NCI-H345 (cell line): ENCODE data around the gene PYDC1.
A peak's percentile ranks its signal among the peaks of the same experiment; 100 is the strongest.
"Not testable (repeated sequence)": the region's sequence is repeated elsewhere in the genome, so short reads cannot be mapped to it uniquely, and the experiment has no call there.

Source experiments
- DNase-seq: peaks from one replicate; lab custom pipeline; 2025; lab: John Stamatoyannopoulos, UW

The PYDC1 gene

GRCh38 chr16:31221357-31222160, 4.6 kb upstream of the PYDC1 start:
- no peak for DNase-seq

GRCh38 chr16:31219154-31219741, 2.3 kb upstream of the PYDC1 start:
- DNase-seq = no peak

GRCh38 chr16:31217136-31217530, 198 bp upstream of the PYDC1 start:
- DNase-seq = no peak

GRCh38 chr16:31215287-31216162, 1.4 kb downstream of the PYDC1 start:
- peak; percentile 26 for DNase-seq

GRCh38 chr16:31214708-31215286, 2.1 kb downstream of the PYDC1 start:
- peak; percentile 27 for DNase-seq

GRCh38 chr16:31213877-31214707, 2.8 kb downstream of the PYDC1 start, which contains the start of gene TRIM72:
Gene TRIM72 (plus strand): TSS chr16:31214119. CDS start chr16:31214739, 620 bp downstream.
- DNase-seq = no peak

- DNase-seq = no peak
These were observed 3.6 kb downstream of the PYDC1 start for GRCh38 chr16:31213342-31213741.

- DNase-seq = no peak
These were observed 10.2 kb downstream of the PYDC1 start for GRCh38 chr16:31206776-31207175.

GRCh38 chr16:31204871-31205666, 11.9 kb downstream of the PYDC1 start:
- no peak for DNase-seq

- DNase-seq = no peak
These were observed 14.2 kb downstream of the PYDC1 start, which contains the start of gene PYCARD for GRCh38 chr16:31202414-31203375. Gene PYCARD (minus strand): TSS chr16:31202760. CDS start chr16:31202690, 70 bp downstream.

- no peak for DNase-seq
These were observed 15.1 kb downstream of the PYDC1 start for GRCh38 chr16:31201582-31202413.

- DNase-seq = no peak
These were observed 15.9 kb downstream of the PYDC1 start for GRCh38 chr16:31200821-31201568.

GRCh38 chr16:31200111-31200510, 16.8 kb downstream of the PYDC1 start:
- DNase-seq = not testable (repeated sequence)

GRCh38 chr16:31199430-31200041, 17.4 kb downstream of the PYDC1 start:
- no peak for DNase-seq

GRCh38 chr16:31198207-31198882, 18.6 kb downstream of the PYDC1 start:
- no peak for DNase-seq

GRCh38 chr16:31196324-31197088, 20.4 kb downstream of the PYDC1 start:
- no peak for DNase-seq
